Embryonic facial prominence (tissue), 1 donor: ENCODE results near the gene OR13C5.
"Not testable (repeated sequence)": the region's sequence is repeated elsewhere in the genome, so short reads cannot be mapped to it uniquely, and the experiment has no call there.

Experiments
- DNase-seq: peaks from one replicate; pipeline ENCODE4 v3.0.0-alpha.2; 2016; ENCODE audit errors: extremely low spot score

The OR13C5 gene, protein sequence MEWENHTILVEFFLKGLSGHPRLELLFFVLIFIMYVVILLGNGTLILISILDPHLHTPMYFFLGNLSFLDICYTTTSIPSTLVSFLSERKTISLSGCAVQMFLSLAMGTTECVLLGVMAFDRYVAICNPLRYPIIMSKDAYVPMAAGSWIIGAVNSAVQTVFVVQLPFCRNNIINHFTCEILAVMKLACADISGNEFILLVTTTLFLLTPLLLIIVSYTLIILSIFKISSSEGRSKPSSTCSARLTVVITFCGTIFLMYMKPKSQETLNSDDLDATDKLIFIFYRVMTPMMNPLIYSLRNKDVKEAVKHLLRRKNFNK

DNA sequence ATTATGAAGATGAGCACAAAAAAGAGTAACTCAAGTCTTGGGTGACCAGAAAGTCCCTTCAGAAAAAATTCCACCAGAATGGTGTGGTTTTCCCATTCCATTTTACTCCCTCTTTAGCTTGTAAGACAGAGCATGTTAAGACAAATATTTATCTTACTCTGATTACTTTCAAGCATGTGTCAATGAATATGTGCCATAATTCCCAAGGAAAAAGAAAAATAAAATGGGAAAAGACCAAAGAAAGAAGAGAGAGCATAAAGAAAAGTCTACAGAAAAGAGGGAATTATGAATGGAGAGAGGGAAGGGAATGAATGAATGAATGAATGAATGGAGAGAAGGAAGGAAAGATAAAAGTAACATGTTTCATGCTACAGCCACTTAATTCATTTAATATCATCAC, at the start of gene OR13C5:
Gene OR13C5 (minus strand): TSS at position 101 of the 400 bp plus-strand sequence. CDS start 0 bp downstream, at position 101.
- not testable (repeated sequence) for DNase-seq

- no peak for DNase-seq
Measured at GRCh38 chr9:104635456-104635855, 36.2 kb upstream of the OR13C5 start.

- DNase-seq = no peak
Measured at GRCh38 chr9:104633976-104634520, 34.8 kb upstream of the OR13C5 start.

GRCh38 chr9:104625964-104626363, 26.8 kb upstream of the OR13C5 start:
- not testable (repeated sequence) for DNase-seq

- DNase-seq = no peak
Measured at GRCh38 chr9:104618104-104618503, 18.9 kb upstream of the OR13C5 start, which contains the start of gene OR13C9. TSS of gene OR13C9 (minus strand) at chr9:104618204. CDS start at chr9:104618204, 0 bp downstream.

GRCh38 chr9:104617418-104617817, 18.2 kb upstream of the OR13C5 start:
- no peak for DNase-seq

DNA sequence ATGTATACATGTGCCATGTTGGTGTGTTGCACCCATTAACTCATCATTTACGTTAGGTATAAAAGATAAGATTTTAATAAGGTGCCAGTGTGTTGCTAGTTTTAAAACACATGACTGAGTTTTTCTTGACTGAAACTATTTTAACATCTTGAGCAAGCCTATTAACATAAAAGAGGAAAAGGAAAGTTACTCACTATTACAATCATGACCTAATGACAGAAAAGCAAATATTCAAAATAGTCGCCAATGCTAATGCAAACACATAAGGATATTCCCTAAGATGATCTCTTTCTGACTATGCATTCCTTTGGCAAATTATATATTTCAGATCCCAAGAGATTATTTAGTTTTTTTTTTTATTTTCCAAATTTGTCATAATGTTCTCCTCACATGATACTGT, 12.0 kb upstream of the OR13C5 start:
- DNase-seq = no peak

DNA sequence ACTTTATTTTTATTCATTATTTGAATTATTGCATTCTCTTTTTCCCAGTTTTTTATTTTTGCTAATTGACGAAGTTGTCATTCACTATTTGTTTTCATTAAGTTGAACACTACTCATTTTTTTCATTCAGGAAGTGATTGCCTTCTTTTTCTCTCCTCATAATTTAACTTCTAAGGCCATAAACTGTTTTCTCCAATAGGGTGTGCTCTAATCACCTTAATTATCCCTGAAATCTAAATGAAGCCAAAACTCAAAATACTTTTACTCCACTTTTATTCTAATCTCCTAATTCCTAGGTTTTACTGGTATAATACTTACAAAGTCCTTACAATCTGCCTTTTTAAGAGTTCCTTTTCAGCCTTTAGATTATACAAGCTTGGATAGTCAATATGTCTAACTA, 9.1 kb upstream of the OR13C5 start:
- DNase-seq = no peak

GRCh38 chr9:104606152-104606551, 6.9 kb upstream of the OR13C5 start:
- DNase-seq = no peak

DNA sequence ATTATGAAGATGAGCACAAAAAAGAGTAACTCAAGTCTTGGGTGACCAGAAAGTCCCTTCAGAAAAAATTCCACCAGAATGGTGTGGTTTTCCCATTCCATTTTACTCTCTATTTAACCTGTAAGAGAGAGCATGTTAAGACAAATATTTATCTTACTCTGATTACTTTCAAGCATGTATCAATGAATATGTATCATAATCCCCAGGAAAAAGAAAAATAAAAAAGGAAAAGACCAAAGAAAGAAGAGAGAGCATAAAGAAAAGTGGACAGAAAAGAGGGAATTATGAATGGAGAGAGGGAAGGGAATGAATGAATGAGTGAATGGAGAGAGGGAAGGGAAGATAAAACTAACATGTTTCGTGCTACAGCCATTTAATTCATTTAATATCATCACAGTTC, 6.3 kb upstream of the OR13C5 start, which contains the start of gene OR13C2:
Gene OR13C2 (minus strand): TSS at position 101 of the 400 bp plus-strand sequence. CDS start 0 bp downstream, at position 101.
- not testable (repeated sequence) for DNase-seq

GRCh38 chr9:104604801-104605200, 5.6 kb upstream of the OR13C5 start:
- no peak for DNase-seq

DNA sequence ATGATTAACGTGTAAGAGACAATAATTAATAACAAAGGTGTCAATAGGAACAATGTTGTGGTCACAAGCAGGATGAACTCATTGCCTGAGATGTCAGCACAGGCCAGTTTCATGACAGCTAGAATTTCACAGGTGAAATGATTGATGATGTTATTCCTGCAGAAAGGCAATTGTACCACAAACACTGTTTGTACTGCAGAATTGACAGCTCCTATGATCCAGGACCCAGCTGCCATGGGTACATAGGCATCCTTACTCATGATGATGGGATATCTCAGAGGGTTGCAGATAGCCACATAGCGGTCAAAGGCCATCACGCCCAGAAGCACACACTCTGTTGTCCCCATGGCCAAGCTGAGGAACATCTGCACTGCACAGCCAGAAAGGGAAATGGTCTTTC, 464 bp downstream of the OR13C5 start:
- DNase-seq = not testable (repeated sequence)

DNA sequence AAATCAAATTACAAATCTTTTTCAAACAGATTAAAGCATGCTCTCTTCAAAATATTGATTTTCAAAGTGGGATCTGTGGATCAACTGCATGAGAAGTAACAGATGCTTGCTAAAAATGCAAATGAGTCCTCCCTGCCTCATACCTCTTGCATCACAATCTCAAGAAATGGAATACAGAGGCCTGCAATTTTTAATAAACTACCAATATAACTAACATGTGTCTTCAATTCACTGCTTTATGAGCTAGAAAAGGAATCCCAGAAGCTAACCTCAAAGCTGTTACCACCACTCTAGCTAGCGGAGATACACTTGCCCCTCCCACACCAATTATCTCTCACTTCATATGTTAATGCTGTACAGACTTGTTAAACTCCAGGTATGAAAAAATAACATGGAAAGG, 9.6 kb downstream of the OR13C5 start:
- DNase-seq = no peak

DNA sequence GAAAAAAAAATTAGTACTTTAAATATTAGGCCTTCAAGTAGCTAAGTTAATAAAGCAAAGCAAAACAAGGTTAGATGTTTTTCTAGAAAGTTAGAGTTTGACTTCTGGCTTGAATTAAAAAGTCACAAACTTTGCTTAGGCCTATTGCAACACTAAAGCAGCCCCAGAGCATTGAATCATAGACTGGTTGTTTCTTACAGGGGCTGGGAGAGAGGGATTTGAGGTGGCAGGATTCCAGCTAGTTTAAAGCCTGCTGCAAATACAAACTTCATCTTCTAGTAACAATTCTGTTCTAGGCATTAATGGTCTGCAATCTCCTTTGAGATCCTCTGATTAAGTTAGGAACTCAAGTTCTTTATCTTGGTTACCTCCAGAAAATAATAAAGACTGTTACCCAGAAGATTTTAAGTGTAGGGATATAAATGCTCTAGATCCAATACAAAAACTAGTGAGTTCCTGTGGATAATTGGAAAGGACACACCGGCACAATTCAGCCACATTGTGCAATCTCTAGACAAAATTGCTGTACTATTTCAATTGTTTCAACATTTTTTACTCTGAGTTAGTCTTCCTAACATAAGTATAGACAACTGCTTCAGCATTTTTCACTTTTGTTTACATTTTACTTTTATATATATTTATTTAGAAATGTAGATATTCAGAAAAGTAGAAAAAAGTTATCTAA, 12.6 kb downstream of the OR13C5 start:
- DNase-seq = no peak

DNA sequence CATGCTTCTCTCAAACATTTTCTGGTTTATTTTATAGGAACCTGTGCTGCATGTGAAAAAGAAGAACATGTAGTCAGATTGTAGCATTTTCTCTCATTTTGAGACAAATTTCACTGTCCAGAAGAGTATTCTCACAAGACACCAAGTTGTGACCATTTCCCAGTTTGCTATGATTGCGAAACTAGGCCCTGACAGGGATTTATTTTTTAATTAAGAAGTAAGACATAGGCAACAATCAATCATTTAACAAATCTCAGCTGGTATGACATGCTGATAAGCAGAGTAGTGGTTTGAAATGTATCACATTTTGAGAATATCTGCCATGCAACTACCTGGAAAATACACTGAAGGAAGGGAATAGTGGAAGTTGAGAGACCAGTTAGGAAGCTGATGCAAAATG, 18.7 kb downstream of the OR13C5 start:
- no peak for DNase-seq

- DNase-seq = no peak
Measured at GRCh38 chr9:104577263-104577662, 21.9 kb downstream of the OR13C5 start.

- no peak for DNase-seq
Measured at GRCh38 chr9:104575456-104575855, 23.8 kb downstream of the OR13C5 start.

DNA sequence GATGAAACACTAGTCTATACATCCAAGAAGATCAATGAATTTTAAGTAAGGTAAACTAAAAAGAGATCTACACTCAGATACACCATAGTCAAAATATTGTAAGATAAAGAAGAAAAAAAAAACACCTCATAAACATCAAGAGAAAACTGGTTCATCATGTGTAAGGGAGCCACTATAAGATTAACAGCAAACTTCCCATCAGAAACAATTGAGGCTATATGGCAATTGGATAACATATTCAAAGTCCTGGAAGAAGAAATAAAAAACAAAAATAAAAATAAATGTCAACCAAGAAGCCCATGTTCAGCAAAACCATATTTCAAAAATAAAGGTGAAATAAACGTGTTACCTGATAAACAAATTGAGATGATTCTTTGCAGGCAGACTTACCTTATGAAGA, 26.6 kb downstream of the OR13C5 start:
- no peak for DNase-seq

- DNase-seq = no peak
Measured at GRCh38 chr9:104568868-104569267, 30.3 kb downstream of the OR13C5 start, which contains the start of gene OR13C8. TSS of gene OR13C8 (plus strand) at chr9:104569168. CDS start at chr9:104569168, 0 bp downstream.

DNA sequence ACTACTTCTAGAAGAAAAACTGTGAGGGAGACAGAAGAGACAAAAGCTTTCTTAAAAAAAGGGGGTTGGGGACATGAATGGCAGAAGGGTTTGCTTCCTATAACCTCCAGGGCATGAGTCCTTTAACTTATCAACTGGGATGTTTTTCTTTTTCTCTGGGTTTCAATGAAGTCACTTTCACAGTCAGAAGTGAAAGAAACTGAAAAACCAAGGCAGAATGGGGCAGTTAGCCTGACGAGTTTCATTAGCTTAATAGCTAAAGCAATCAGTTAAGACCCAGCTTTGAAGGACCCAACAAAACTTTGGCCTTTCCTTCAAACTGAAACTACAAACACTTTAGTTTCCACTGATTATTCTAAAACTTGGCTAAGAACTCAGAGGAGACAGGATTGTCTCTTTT, 34.9 kb downstream of the OR13C5 start:
- DNase-seq = no peak

DNA sequence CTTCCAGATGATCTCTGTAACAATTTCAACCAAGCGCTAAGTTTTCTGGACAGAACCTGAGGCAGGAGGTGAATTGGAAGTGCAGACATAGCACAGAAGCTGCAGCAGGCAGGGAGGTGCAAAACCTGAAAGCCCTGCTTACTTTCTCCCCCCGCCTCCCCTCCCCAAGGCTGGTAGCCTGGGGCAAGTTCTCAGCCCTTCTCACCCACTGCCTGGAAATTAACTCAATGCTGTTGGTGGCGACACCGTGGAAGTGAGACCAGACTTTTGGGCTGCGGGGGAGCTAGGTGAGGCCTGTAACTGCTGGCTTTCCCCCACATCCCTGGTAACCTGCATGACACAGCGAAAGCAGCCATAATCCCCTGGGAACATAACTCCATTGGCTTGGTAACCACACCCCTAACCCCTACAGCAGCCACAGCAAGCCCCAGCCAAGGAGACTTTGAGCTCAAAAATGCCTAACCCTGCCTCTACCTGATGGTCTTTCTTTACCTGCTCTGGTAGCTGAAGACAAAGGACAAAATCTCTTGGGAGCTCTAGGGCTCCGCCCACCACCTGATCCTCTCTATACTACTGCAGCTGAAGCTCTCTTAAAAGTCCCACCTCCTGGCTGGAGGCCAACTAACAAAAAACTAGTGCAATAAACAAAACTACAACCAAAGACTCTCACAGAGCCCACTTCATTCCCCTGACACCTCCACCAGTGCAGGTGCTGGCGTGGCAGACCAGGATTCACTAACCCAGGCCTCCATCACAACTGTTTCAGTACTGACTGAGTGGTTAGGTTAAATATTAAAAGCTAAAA, 42.2 kb downstream of the OR13C5 start:
- DNase-seq = no peak

- DNase-seq = no peak
Measured at GRCh38 chr9:104555521-104555920, 43.7 kb downstream of the OR13C5 start.
